GM12872 (cell line): ENCODE data around the gene NGDN.

Experiments used
- CTCF ChIP-seq: IDR thresholded peaks from 3 replicates; pipeline ENCODE4 v1.5.1; 2011; ENCODE audit warnings: low read depth, mild to moderate bottlenecking, low read length, moderate library complexity; ENCODE audit not compliant: insufficient read depth

NGDN gene

GRCh38 chr14:23521785-23522640 is 52.5 kb downstream of the NGDN start:
- no peak for TF ChIP-seq CTCF

- no peak for TF ChIP-seq CTCF
Observed at GRCh38 chr14:23522643-23523198, 53.2 kb downstream of the NGDN start.

GRCh38 chr14:23523229-23524016 is 53.9 kb downstream of the NGDN start:
- no peak for TF ChIP-seq CTCF

- no peak for TF ChIP-seq CTCF
Observed at GRCh38 chr14:23524954-23525353, 55.5 kb downstream of the NGDN start.

- no peak for TF ChIP-seq CTCF
Observed at GRCh38 chr14:23525611-23526010, 56.1 kb downstream of the NGDN start.
